Mesenteric fat pad (tissue), 1 donor: ENCODE measurements around the gene SMC5. TPM values are rescaled to one million over a fixed set of nuclear protein-coding genes. Genes with fewer than 3 reads are reported as not detected.
"Not testable (repeated sequence)": the region's sequence is repeated elsewhere in the genome, so short reads cannot be mapped to it uniquely, and the experiment has no call there.

Experiments
- DNase-seq: peaks from one replicate; pipeline ENCODE4 v3.0.0-alpha.2; 2020; ENCODE audit warnings: low spot score
- total RNA-seq: library from RNA; stranded (reverse); fragmentation: NEBNext Ultra II Directional; extraction: Animal tissue kit (Norgen Biotek cat#: 25700); gene quantifications from one replicate; pipeline ENCODE4 v1.2.1, GENCODE V29; 2021
- donor health status: DM: yes; HTN: yes; CAD: no.

SMC5 gene
- total RNA-seq, 1 donor from 2014 or later = 23.5 TPM

- DNase-seq = no peak
Measured at GRCh38 chr9:70362952-70363351, 104.2 kb downstream of the SMC5 start.

GRCh38 chr9:70363760-70364159 is 105.0 kb downstream of the SMC5 start:
- DNase-seq = no peak

GRCh38 chr9:70367305-70367930 is 108.6 kb downstream of the SMC5 start:
- DNase-seq = no peak

- DNase-seq = no peak
Measured at GRCh38 chr9:70374962-70375618, 116.3 kb downstream of the SMC5 start.

GRCh38 chr9:70382046-70382708 is 123.4 kb downstream of the SMC5 start:
- no peak for DNase-seq

- no peak for DNase-seq
Measured at GRCh38 chr9:70382709-70383605, 124.2 kb downstream of the SMC5 start.

- DNase-seq = no peak
Measured at GRCh38 chr9:70385426-70385825, 126.6 kb downstream of the SMC5 start.

- DNase-seq = no peak
Measured at GRCh38 chr9:70387663-70388062, 128.9 kb downstream of the SMC5 start.

- DNase-seq = no peak
Measured at GRCh38 chr9:70389188-70389587, 130.4 kb downstream of the SMC5 start.

GRCh38 chr9:70389621-70390266 is 131.0 kb downstream of the SMC5 start:
- no peak for DNase-seq

GRCh38 chr9:70390933-70391341 is 132.2 kb downstream of the SMC5 start:
- no peak for DNase-seq

- DNase-seq = no peak
Measured at GRCh38 chr9:70392189-70392588, 133.4 kb downstream of the SMC5 start.

GRCh38 chr9:70392850-70393249 is 134.1 kb downstream of the SMC5 start:
- DNase-seq = no peak

GRCh38 chr9:70395652-70396051 is 136.9 kb downstream of the SMC5 start:
- DNase-seq = no peak

GRCh38 chr9:70398145-70398556 is 139.4 kb downstream of the SMC5 start:
- DNase-seq = no peak

- DNase-seq = no peak
Measured at GRCh38 chr9:70399141-70399540, 140.4 kb downstream of the SMC5 start.

- DNase-seq = no peak
Measured at GRCh38 chr9:70400107-70400892, 141.5 kb downstream of the SMC5 start.

GRCh38 chr9:70401241-70401640 is 142.5 kb downstream of the SMC5 start:
- not testable (repeated sequence) for DNase-seq

GRCh38 chr9:70402213-70402612 is 143.4 kb downstream of the SMC5 start:
- DNase-seq = no peak

- DNase-seq = no peak
Measured at GRCh38 chr9:70403166-70403565, 144.4 kb downstream of the SMC5 start.
